Amniotic stem cell (primary cell): ENCODE data around the gene TPBG.
A peak's percentile ranks its signal among the peaks of the same experiment; 100 is the strongest.
"Not testable (repeated sequence)": the region's sequence is repeated elsewhere in the genome, so short reads cannot be mapped to it uniquely, and the experiment has no call there.

Experiments
- DNase-seq: peaks from one replicate; lab custom pipeline; 2025; lab: John Stamatoyannopoulos, UW

Gene TPBG

DNA sequence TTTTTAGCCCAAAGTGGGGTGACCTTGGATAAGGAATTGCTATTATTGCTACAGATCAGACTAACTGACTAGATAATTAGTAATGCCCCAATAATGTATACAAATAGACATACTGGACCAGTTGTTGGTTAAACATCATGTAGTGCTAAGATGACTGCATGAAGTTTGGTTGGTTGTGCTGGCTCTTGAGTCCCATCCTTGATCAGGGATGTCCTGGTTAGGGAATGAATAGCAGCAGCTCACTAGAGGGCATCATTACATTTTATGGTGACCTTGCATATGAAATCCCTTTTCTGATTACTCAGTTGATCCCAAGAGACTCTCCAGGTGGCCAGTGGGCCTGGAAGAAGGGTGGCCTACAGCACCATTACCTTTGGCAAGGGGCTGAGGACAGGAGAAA is 10.9 kb downstream of the TPBG start:
- no peak for DNase-seq

GRCh38 chr6:82376636-82377035 is 13.0 kb downstream of the TPBG start:
- DNase-seq, result no peak

GRCh38 chr6:82380566-82381185 is 17.1 kb downstream of the TPBG start:
- no peak for DNase-seq

DNA sequence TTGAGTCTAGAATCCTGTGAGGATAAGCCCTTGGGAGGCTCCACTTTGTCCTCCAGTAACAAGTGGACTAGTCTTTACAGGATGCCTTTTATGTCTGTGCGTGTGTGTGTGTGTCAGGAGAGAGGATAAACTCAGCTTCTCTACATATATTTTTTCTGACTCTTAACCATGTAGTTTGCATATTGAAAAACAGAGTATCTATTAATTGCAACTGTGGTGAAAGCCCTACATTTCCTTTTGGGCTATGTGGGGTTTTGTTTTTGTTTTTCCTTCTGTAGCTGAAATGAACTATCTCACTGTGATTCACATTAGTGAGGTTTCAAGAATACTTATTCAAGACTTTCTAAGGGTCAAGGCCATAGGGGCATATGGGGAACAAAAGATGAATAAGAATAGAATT is 17.7 kb downstream of the TPBG start:
- no peak for DNase-seq

DNA sequence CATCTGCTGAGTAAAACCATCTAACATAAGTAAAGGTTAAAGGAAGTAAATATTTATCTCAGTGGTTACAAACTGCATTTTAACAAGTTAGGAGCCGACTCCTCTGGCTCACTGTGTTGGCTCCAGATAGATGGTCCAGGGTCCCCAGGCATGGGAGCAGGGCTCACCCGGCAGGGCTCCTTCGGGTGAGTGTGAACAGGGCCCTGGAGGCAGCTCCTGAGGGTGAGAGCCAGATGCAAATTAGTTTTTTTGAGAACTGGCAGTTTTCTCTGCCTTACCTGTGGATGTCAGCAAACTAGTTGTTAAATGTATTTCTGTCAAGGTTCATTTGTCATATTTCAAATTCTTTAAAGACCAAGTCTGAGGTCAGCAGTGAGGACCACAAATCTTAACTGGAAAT is 21.5 kb downstream of the TPBG start:
- no peak for DNase-seq

- DNase-seq, result no peak
Measured at GRCh38 chr6:82385546-82385945, 21.9 kb downstream of the TPBG start.

GRCh38 chr6:82385961-82386360 is 22.3 kb downstream of the TPBG start:
- DNase-seq, result no peak

DNA sequence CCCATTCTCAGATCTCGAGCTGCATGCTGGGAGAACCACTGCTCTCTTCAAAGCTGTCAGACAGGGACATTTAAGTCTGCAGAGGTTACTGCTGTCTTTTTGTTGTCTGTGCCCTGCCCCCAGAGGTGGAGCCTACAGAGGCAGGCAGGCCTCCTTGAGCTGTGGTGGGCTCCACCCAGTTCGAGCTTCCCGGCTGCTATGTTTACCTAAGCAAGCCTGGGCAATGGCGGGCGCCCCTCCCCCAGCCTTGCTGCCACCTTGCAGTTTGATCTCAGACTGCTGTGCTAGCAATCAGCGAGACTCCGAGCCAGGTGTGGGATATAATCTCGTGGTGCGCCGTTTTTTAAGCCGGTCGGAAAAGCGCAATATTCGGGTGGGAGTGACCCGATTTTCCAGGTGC is 31.2 kb downstream of the TPBG start:
- not testable (repeated sequence) for DNase-seq

DNA sequence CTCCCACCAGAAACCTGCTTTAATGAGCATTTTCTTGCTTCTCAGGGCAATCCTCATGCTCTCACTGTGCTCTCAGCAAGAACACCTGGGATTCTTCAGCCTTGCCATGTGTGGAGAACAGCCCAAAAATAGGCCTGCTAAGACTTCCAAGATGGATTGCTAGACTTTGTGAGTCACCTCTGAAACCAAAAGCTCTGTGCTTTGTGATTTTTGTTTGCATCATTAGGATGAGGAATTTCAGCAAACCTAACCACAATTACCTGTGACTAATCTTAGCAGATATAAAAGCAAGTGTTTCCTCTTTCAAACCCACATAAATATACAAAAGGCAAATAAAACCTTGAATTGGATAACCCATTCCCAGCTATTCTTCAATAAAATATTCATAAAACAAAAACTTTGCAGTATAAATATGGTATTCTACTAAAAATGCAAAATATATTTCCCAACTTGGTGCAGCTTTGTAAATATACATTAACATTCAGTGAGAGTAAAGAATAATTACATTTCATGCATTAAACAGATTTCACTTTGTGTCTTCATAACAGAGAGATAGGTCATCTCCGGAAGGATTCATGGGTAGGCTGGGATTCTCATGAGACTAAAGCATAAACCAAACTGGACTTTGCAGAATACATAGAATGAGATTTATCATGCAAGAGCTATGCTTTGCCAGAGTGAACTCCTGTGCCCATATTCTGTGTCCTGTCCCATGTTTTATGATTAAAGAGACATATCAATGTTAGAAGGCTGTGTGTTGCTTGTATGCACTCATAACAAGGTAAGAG is 33.5 kb downstream of the TPBG start:
- DNase-seq, result peak; percentile 25

GRCh38 chr6:82397962-82398692 is 34.5 kb downstream of the TPBG start:
- DNase-seq, result no peak

DNA sequence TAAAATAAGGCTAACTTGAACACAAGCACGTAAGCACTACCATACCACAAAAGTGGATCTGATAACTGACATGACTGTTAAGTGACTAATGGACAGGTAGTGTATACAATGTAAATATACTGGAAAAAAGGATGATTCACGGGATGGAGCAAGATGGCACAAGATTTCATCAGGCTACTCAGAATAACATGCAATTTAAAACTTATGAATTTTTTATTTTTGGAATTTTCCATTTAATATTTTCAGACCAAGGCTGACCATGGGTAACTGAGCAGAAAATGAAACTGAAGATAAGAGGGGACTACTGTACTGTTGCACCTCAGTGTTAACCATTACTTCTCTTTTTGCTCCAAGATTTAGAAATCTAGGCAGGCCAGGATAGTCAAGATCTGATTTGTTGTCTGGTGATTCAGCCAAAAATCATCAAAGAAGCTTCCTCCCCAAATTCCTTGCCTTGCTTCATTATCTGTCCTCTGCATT is 45.4 kb downstream of the TPBG start:
- DNase-seq, result peak; percentile 27

DNA sequence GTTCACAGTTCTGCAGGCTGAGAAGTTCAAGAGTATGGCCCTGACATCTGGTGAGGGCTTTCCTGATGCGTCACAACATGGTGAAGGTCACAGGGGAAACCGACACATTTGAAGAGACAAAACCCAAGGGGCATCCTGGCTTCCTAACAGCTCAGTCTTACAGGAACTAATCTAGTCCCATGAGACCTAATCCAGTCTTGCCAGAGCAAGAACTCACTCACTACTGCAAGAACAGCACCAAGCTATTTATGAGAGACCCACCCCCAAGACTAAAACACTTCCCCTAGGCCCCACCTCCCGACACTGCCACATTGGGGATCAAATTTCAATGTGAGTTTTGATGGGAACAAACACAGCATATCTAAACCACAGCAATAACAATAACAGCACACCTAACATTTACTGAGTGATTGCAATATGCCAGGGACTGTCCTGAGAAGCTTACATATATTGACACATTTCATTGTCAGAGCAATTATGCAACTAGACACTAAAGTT is 46.6 kb downstream of the TPBG start:
- no peak for DNase-seq

GRCh38 chr6:82413868-82414267 is 50.3 kb downstream of the TPBG start:
- no peak for DNase-seq

GRCh38 chr6:82415820-82416219 is 52.2 kb downstream of the TPBG start:
- no peak for DNase-seq

DNA sequence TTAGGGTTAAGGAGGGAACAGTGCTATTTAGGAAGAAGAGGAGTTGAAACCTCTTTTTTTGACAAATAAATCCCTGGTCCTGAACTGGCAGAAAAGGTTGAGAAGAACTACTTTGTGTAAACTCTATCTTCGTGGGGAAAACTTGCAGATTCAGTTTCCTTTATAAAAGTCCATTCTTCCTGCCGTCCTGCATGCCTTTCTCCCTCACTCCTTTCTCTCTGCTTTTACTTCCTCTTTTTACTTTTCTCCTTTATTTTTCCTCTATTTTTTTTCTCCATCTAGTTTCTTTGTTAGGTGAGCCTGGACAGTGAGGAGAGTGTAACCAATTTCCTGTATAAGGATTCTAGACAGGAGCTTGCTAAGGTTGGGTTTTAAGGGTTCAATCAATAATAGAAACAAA is 52.7 kb downstream of the TPBG start:
- no peak for DNase-seq
